HG02970 (cell line): ENCODE results near the gene CSMD2.

ENCODE experiments used
- ATAC-seq: cut with Tn5 transposase; IDR thresholded peaks from one replicate; pipeline ENCODE4 v1.9.1; 2021; ENCODE audit warnings: mild to moderate bottlenecking, moderate library complexity, moderate number of reproducible peaks; ENCODE audit not compliant: unreplicated experiment, low FRiP score

The CSMD2 gene

DNA sequence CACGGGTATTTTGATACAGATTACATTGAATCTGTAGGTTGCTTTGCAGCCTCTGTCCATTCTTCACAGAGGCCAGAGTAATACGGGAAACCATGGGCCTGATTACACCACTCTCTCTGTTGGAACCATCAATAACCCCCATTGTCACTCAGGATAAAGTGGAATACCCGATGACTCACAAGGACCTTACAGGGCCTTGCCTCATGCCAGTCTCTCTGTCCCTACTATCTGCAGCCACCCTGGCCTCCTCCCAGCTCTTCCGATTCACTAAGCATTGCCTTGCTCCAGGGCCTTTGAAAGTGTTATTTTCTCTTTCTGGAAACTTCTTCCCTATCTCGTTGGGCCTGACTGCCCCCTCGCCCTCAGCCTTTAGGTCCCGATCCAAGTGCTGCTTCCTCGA is 239.4 kb downstream of the CSMD2 start:
- no peak for ATAC-seq

DNA sequence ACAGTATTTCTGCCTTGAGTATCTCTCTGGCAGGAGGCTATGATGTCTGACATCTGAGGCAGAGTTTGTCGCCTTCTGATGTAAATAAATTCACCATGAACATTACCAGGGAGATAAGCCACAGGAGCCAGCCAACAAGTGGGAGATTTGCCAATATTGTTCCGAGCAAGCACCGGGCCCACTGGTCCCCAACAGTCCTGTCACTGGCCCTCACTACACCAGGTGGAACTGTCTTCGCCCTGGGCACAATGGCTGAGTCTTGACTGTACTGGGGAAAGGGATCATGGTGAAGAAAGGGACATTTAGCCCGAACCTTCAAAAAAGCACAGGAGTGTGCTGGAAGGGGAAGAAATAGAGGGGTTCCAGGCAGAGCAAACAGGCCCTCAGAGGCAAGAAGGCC is 243.7 kb downstream of the CSMD2 start:
- ATAC-seq: no peak

DNA sequence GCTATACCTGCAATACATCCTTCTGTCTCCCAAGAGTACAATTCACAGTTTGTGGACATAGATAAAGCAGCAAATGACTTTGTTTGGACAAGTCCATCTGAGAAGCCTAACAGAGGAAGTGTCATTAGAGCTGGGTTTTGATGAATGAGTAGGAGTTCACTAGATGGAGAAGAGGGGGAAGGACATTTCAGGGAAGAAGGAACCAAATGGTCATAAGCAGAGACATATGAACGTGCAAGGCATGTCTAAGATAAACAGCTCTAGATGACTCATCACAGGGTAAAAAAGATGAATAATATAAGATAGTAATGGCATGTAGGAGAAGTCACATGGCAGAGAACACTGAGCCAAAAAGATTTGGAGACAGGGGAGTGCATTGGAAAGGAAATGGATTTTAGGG is 246.7 kb downstream of the CSMD2 start:
- no peak for ATAC-seq

DNA sequence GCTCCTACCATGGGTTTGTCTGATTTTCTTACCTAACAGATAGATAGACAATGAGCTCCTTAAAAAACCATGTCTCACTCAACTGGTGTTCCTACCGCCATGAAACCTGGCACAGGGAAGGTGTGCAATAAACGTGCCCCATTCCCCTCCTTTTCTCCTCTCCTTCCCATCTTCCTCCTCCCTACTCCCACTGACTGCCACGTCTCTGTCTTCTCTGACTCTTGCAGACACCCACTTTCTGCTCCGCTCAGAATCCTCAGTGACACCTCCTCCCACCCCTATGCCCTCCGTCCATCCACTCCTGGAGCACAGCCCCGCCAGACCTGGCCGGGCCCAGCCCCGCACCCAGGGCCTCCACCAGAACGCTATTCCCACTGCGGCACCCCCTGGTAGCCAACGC is 248.2 kb downstream of the CSMD2 start:
- ATAC-seq: no peak

DNA sequence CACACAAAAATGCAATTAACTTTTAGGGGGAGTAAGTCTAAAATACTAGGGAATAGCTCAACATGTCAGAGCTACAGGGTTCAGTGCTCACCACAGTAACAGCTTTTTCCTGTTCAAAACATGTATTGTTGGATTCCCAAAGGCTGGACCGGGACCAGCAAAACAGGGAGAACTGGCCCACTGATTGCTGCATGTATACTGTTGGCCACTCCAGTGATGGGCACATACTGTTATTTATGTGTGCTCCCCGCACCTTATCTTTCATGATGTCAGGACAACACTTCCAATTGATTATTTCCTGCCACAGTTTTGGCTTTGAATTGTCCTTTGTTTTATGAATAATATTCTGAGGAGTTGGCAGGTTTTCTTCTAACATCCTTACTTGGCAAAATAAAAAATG is 250.5 kb downstream of the CSMD2 start:
- ATAC-seq: no peak

DNA sequence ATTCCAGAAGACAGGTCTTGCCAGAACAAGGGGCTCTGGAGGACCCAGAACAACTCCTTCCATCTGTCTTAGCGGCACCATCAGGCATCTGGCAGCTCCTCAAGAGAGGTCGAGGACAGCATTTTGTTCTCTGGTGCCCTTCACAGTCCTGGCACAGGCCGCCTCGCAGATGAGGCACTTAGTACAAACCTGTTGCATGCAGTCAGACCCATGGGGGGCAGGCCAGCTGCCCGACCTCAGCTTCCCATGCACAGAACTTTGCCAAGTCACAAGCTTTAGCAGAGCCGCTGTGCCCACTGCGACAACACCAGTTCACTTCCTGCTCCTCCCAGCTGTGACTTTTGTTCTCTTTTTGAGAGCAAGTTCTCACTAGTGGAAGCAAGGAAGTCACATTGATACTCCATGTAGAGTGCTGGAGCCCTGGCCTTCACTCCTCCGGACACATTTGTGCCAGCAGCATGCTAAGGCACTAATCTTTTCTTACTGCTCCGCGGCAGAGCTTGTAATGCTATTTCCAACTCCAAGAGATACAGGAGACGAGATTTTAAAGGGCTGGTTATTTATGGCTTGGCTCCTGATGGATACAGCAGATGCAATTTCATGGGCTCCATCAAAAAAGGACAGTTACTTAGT is 256.6 kb downstream of the CSMD2 start:
- no peak for ATAC-seq

DNA sequence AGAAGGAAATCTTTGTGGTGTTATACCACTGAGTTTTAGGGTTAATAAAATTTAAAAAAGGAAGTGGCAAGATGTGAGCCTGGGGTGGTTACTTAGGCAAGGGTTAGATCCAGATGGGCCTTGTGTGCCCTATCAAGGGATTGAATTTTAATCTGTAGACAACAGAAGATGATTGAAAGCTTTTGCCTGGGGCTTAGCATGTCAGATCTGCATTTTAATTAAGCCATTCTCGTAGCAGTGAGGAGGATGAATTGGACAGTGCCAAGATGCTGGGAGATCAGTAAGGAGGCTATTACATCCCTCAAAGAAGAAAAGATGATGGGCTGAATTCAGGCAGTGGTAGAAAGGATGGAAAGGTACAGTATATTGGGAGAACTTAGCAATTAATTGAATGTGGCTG is 258.9 kb downstream of the CSMD2 start:
- no peak for ATAC-seq

DNA sequence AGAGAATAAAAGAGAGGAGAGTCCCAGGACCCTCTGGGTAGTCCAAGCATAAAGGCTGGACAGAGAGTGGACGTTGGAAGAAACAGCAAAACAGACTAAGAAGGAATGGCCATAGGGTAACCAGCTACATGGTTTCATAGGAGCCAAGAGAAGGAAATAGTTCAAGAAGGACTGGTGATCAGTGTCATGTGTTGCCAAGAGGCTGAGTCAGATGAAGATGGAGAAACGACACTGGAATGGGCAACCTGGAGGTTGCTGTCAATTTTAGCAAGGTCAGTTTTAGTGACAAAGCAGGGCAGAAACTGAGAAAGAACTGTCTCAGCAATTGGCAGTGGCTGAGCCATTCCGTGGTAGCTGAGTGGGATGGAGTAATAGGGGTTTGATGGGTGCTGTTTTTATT is 259.8 kb downstream of the CSMD2 start:
- ATAC-seq: no peak

DNA sequence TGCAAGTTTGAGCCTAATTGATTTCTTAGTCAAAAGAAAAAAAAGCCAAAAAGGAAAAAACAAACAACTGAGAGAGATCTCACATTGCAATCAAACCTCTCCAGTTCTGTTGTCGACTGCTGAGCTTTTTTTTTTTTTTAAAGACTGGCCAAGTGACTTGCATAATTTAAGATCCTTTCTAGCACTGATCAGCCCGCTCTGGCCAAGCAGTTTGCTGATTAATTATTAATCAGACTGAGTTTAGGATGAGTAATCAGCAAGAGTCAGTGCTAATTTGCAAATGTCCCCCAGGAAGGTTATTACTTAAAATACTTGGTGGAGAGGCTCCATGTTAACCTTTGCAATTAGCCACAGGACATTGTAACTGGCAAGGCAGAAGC is 261.8 kb downstream of the CSMD2 start:
- peak; percentile 58 for ATAC-seq

DNA sequence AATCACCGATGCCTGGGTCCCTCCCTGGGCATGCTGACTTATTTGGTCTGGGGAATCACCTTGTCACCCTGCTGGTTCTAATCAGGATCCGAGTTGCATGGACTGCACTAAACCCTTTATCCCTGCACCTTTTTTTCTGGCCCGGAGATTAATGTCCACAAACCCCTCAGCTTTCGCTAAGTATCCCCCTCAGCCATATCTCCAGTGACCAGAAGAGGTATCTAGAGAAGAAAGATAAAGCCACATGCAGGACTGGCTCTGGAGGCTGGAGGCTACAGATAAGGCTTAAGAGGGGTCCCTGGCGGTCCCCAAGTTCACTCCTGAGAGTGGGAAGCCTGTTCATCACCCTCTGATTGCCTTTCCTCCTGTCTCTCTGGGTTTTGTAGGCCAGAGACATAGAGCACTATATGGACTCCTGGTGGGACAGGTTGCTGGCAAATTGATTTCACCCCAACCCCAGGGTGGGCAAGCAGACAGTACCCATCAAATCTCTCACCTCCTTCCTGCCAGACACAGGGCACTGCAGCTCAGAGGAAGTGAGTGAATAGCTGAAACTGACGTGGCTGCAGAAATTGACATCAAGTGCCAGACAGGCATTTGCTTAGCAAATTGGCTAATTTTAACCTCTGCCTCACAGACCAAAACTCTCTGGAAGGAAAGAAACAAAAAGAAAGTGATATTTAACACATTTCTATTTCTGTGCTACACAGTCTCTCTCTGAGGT is 262.4 kb downstream of the CSMD2 start:
- peak; percentile 79 for ATAC-seq

DNA sequence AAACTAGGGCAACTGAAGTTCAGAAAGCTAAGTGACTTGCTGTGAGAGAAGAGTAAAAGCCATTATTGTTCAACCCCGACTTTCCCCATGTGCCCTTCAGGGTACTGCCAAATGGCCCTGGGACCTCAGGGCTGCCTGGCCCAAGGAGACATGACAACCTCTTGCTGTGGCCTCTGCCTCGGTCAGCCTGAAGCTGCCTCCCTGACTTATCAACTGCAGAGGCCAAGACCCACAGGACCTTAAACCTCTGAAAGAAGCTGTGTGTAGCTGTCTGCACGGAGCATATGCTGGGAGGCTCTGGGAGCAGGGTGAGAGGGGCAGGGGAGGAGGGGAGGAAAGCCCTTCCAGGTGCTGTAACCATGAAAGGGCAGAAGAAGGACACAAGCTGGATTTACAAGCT is 265.3 kb downstream of the CSMD2 start:
- no peak for ATAC-seq

DNA sequence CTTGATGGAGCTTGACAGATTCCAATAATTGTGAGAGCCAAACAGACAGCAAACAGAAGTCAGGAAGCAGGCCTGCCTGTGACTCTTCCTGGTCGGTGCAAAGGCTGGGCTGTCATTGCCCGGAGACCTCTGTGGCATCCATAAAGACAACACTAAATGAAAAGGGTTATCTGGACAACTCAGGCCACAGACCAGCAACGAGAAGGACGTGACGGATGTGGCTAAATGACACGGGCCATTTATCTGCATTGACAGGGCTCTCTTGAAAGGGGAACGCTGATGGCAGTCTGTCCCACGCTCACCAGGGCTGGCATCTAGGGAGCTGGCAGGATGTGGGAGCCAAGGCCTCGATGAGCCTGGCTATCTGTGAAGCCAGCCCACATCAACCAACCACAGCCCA is 266.1 kb downstream of the CSMD2 start:
- no peak for ATAC-seq

DNA sequence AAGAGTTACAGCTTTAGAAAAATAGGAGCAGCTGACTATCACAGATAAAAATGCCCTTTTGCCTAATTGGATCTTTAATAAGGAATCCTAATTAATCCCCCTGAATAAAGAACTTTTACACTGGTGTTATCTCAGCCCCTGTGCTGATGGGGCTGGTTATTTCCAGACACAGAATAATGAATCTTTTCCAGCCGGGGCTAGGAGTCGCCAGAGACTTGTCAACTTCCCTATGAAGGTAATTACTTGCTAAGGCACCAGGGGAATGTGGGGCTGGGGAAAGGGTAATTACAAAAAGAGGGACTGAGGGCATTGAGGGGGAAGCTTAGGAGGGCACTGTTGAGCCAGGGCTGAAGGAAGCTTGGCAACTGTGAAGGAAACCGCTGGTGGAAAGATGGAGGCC is 266.6 kb downstream of the CSMD2 start:
- no peak for ATAC-seq

DNA sequence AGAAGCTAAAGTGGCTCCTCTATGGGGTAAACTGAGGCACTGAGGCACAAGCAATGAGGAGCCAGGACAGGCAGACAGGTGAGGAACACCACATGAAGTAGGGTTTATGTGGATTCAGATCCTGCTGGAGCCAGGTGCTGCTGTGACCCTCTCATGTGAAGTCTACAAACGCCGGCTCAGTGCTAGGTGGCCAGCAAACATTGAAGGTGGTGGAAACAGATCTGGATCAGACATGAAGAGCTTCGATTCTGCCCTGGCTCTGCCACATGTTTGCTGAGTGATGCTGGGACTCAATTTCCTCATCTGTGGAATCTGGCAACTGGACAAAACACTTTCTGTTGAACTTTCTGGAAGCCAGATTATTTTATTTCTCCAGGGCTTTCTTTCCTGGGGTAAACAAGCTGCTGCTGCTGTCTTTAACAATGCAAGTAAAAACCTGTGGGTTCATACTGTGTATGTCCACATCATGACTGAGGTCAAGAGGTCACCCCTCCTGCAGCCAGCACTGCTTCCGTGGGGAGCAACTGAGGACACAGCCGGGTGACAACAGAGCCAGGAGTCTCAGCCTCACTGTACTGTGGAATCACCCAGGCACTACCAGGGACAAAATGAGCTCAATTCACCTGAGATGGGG is 267.8 kb downstream of the CSMD2 start:
- no peak for ATAC-seq

DNA sequence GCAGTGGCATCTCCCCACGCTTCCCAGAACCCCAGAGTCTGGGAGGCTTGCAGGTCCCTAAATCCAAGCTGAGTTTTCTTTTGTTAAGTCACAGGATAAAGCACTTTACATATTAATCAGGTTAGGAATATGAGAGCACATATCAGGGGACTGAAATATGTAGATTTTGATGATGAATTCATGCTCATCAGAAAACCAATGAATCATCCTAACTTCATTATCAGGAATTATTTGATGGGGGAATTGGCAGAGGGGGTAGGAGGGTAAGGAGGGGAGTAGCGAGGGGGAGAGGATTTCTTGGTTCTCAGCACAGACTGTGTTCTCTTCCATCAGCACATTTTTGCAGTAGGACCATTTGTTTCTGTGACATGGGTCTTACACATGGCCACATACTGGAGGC is 269.1 kb downstream of the CSMD2 start:
- no peak for ATAC-seq

DNA sequence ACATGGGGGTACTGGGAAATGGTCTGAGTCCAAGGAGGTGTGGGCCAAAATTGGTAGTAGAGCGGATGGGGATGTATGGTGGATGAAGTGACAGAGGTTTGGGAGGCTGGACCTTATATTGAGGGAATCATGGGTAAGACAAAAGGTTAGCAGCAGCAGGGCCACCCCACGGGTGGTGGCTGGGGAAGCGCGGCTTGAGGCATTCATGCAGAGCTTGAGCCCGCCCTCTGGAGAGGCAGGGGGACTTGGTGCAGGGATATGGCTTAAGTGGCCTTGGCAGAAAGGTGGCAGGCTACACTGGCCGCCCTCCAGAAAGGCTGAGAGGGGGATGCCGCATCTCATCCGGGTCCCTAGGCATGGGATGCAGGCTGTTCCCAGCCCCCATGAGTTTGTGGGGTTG is 269.6 kb downstream of the CSMD2 start:
- ATAC-seq: no peak

DNA sequence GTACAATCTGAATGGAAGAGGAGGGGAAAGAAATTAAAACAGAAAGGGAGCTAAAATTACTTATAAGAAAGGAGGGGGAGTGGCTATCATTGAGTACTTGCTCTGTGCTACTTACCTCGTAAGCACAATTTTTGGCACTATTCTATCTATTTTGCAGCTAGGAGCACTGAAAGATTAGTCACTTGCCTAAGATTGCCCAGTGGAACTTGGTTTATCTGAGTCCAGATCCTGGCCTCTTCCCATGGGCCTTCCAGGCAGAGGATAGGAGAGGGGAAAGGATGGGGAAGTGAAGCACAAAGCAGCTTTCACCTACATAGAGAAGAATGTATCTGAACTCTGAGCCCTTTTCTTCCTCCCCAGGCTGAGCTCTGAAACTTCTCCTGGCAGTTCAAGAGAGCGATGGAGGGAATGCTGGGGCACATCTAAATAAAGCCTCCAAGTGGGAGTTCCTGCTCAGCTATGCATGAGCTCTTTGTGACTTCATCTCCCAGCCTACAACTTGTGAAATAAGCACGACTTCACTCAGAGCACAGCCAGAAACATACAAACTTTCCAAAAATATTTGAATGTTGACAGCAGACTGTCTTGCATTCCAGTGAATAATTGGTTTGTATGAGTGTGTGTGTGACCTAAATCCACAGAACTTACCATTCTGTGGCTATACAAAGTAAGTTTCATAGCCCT is 271.7 kb downstream of the CSMD2 start:
- ATAC-seq: no peak

DNA sequence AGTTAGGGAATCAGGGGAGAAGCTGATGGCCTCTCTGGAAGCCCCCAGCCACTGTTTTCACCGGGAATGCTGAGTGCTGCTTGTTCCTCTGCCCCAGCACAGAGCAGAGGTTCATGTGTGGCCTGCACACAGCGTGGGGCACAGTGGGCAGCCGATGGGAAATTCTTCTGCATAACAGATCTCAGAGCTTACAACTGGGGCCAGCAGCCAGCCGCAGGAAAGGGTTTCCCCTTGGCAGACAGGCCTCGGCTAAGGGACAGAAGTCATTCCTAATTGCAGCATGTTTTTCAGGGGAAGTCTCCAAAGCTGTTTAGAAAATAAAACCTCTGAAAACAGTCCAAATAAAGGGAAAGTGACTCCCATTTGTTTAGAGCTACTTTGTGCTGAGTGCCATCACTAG is 278.5 kb downstream of the CSMD2 start:
- no peak for ATAC-seq

DNA sequence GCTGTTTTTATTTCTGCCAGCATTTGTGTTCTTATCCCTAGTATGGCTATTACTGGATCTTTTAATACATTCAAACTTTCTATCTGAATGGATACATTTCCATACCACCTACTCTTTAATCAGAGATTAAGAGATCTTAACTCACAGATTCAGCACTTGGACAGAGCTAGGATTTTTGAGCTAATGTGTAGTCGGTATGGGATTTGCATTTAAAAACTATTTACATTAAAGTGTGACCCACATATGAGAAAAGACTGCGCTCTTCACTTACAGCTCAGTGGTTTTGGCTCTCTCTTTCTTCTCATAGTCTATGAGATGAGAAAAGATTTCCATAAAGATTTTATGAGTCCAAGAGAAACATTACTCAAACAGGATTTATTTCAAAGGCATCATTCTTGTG is 284.7 kb downstream of the CSMD2 start:
- ATAC-seq: no peak

DNA sequence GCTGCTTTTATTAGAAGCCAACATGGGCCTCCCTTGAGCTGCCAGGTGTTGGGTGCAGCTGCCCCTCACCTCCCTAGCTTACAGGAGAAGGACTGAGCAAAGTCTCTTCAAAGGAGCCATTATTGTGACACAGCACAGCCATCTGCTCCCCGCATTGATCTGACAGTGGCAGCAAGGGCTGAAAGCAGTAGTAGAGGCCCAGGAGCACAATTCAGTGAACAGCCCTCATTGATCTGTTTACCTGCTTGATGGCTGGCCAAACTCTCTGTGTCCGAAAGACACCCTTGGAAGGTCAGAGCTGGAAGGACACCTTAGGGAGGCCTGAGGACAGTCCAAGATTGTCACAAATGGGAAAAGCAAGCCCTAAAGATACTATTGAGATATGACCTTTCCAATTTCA is 286.6 kb downstream of the CSMD2 start:
- no peak for ATAC-seq

DNA sequence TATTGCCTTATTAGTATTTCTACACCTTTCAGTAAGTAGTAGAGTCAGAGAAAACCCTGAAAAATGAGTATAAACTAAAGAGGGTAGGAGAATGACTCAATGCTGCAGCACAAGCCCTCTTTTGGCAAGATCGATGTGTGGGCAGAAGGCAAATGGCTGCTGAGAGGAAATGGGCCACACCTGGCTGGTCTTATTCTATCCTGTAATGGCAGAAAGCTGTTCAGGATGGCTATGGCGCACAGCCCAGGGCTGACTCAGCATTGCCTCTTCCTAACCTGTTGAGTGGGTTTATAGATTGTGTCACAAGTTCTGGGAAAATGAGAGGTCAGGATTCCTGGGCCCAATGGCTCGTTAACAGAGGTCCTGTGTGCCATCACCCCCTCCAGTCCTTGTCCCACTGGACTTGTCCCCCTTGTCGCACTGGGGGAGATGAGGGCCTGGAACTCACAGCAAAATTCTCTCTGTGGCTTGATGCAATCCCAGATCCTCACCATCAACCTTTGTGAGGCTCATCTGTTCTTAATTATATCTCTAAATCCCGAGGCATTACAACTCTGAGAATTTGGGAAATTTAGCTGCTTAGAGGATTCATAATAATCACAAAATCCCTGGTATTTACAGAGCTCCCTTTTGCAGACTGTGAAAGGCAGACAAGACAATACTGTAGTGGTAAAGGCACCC is 287.9 kb downstream of the CSMD2 start:
- ATAC-seq: no peak
